Spleen (tissue), 7 donors: Measurements from ENCODE around the gene HPCAL1.

Experiments
- CTCF ChIP-seq, 11 experiments: fragments of 200-600 bp in 7 of 11; fragments of 450-650 bp in 4 of 11; sonication (generic) in 4 of 11; IDR thresholded peaks in 8 of 11; conservative IDR thresholded peaks in 3 of 11; 1 replicate in 7 of 11; 2 replicates in 4 of 11; pipeline versions ENCODE4 v1.4.0 to v1.8.0; 2016 to 2021; ENCODE audit warnings: antibody characterized with exemption in 11 of 11, inconsistent platforms in 4 of 11, mild to moderate bottlenecking in 1 of 11
- POLR2AphosphoS5 ChIP-seq, 3 donors: sonication (generic); formaldehyde crosslinking; IDR thresholded peaks; one replicate each; pipeline ENCODE4 v1.5.1; 2017; ENCODE audit warnings: antibody characterized with exemption in 3 of 3
- donor health status: DM: no; HTN: no; CAD: no; lungs with moderate emphysema.
- donor health status: DM: no; HTN: no; CAD: no.
- donor health status: DM: no; HTN: no; CAD: no.

GRCh38 chr2:10436583-10437110, 133.9 kb downstream of the HPCAL1 start:
- TF ChIP-seq CTCF (IDR thresholded peaks at IDR 0.05 in 8 of 11, conservative IDR thresholded peaks at IDR 0.05 in 3 of 11) (no peak), POLR2AphosphoS5 (IDR thresholded peaks at IDR 0.05) (no peak)
